ENCODE data around the gene ABCB4.

The ABCB4 gene

GRCh38 chr7:87364246-87364645, 111.2 kb downstream of the ABCB4 start:
- no peak for TF ChIP-seq CTCF (conservative IDR thresholded peaks at IDR 0.05)
- no peak overlapping the region for H3K27ac ChIP-seq

GRCh38 chr7:87363342-87363741, 112.1 kb downstream of the ABCB4 start:
- no peak overlapping the region for H3K27ac ChIP-seq
- TF ChIP-seq CTCF (conservative IDR thresholded peaks at IDR 0.05), result no peak

GRCh38 chr7:87361320-87361719, 114.2 kb downstream of the ABCB4 start:
- H3K27ac ChIP-seq, result no peak overlapping the region
- no peak for TF ChIP-seq CTCF (conservative IDR thresholded peaks at IDR 0.05)

- H3K27ac ChIP-seq, result no peak overlapping the region
- no peak for TF ChIP-seq CTCF (conservative IDR thresholded peaks at IDR 0.05)
These were observed 116.1 kb downstream of the ABCB4 start for GRCh38 chr7:87359366-87359765.

- no peak overlapping the region for H3K27ac ChIP-seq
- no peak for TF ChIP-seq CTCF (conservative IDR thresholded peaks at IDR 0.05)
These were observed 119.0 kb downstream of the ABCB4 start for GRCh38 chr7:87356448-87356847.

- H3K27ac ChIP-seq, result no peak overlapping the region
- no peak for TF ChIP-seq CTCF (conservative IDR thresholded peaks at IDR 0.05)
These were observed 120.7 kb downstream of the ABCB4 start for GRCh38 chr7:87354749-87355148.
